ENCODE measurements around the gene NPEPL1.

DNA sequence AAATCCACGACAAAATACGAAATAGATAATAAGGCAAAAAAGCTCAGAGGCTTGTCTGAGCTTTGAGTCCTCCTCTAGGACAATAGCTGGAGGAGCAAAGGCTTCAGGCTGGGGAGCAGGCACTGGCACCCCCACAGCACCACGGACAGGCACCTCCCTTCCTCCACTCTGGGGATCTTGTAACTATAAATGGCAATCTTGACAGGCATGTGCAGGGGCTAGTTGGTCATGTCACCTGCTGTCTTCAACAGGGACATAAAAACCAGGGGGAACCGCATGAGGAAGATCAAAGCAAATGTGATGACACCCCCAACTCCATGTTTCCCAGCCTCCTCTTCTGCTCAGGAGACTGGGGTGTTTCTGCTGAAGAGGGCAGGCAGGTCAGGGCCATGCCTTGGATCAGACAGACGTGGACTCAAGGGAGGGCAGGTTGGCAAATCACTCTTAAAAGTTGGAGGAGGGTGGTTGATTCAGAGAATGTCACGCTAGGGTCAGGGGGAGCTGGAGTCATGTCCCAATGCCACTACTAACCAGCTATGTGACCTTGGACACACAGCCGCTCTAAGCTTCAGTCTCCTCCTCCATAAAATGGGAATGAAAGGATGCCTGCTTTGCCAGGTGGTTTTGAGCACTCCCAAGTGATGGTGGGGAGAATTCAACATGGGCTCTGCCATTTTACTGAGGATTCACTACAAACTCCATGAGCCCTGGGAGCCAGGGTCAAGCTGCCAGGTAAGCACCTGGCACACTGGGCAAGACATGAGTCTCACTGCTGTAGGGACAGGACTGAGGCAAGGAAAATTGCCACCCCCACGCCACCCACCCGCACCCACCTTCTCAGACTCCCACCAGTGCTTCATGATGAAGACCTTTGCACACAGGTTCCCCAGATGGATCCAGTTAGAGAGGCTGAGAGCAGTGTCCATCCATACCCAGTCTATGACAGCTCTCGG, 48.0 kb downstream of the NPEPL1 start:
- TF ChIP-seq, protein P1, sequence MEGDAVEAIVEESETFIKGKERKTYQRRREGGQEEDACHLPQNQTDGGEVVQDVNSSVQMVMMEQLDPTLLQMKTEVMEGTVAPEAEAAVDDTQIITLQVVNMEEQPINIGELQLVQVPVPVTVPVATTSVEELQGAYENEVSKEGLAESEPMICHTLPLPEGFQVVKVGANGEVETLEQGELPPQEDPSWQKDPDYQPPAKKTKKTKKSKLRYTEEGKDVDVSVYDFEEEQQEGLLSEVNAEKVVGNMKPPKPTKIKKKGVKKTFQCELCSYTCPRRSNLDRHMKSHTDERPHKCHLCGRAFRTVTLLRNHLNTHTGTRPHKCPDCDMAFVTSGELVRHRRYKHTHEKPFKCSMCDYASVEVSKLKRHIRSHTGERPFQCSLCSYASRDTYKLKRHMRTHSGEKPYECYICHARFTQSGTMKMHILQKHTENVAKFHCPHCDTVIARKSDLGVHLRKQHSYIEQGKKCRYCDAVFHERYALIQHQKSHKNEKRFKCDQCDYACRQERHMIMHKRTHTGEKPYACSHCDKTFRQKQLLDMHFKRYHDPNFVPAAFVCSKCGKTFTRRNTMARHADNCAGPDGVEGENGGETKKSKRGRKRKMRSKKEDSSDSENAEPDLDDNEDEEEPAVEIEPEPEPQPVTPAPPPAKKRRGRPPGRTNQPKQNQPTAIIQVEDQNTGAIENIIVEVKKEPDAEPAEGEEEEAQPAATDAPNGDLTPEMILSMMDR (IDR thresholded peaks at IDR 0.05) = no peak
- TF ChIP-seq POLR2A (IDR thresholded peaks at IDR 0.05) = no peak
- no peak for TF ChIP-seq POLR2AphosphoS5 (IDR thresholded peaks at IDR 0.05; ENCODE audit: insufficient read depth in 1 of 2, low read depth in 1 of 2)
